ENCODE data around the gene TP53BP2.

The TP53BP2 gene

GRCh38 chr1:223731133-223731770, 114.5 kb downstream of the TP53BP2 start:
- TF ChIP-seq, protein P1, sequence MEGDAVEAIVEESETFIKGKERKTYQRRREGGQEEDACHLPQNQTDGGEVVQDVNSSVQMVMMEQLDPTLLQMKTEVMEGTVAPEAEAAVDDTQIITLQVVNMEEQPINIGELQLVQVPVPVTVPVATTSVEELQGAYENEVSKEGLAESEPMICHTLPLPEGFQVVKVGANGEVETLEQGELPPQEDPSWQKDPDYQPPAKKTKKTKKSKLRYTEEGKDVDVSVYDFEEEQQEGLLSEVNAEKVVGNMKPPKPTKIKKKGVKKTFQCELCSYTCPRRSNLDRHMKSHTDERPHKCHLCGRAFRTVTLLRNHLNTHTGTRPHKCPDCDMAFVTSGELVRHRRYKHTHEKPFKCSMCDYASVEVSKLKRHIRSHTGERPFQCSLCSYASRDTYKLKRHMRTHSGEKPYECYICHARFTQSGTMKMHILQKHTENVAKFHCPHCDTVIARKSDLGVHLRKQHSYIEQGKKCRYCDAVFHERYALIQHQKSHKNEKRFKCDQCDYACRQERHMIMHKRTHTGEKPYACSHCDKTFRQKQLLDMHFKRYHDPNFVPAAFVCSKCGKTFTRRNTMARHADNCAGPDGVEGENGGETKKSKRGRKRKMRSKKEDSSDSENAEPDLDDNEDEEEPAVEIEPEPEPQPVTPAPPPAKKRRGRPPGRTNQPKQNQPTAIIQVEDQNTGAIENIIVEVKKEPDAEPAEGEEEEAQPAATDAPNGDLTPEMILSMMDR (conservative IDR thresholded peaks at IDR 0.05; ENCODE audit: low read depth, low read length), result no peak
- H3K4me3 ChIP-seq (ENCODE audit: low read length), result peak overlapping the region; percentile 12
- peak; percentile 65 for DNase-seq (ENCODE audit: low read depth)

DNA sequence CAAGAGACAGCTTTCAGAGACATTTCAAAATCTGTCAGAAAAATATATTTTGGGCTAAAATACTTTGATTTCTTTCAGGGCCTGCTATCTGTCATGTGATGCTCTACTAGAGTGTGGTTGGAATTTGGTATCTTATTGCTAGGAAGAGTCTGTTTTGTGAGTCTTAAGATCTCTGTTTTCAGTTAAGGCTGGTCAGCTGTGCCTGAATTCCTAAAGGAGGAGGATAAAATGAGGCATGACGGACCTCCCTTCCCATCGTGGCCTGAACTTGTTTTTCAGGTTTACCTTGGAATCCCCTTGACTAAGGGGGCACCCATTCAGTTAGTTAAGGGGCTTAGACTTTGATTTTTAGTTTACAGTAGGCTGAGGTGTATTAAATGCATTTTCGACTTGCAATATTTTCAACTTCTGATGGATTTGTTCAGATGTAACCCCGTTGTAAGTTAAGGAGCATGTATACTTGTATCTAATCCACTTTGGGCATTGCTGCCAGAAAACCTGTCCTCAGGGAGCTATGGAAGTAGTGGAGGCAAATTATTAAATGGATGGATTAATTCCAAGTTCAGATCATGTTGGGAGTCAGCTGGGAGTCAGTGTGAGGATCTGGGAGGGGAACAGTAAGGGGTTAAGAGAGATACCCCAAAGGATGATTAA, 115.1 kb downstream of the TP53BP2 start:
- no peak overlapping the region for H3K4me3 ChIP-seq (ENCODE audit: low read length)
- DNase-seq (ENCODE audit: low read depth), result no peak
- TF ChIP-seq, protein P1 (conservative IDR thresholded peaks at IDR 0.05; ENCODE audit: low read depth, low read length), result no peak

DNA sequence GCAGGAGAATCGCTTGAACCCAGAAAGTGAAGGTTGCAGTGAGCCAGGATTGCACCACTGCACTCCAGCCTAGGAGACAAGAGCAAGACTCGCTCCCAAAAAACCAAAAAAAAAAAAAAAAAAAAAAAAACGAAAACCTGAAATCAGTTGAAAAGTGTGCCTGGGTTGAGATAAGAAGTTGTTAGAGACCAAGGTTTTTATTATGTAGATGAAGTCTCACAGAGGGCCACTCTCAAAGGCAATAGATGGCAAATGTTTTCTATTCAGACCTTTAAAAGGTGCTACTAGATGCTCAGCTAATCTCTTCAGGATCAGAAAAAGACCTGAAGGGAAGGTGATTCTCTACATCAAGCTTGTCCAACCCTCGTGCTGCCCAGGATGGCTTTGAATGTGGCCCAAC, 115.8 kb downstream of the TP53BP2 start:
- TF ChIP-seq, protein P1 (conservative IDR thresholded peaks at IDR 0.05; ENCODE audit: low read depth, low read length), result no peak
- H3K4me3 ChIP-seq (ENCODE audit: low read length), result no peak overlapping the region
- no peak for DNase-seq (ENCODE audit: low read depth)
